D341Med (cell line): ENCODE data around the gene PRCP.
"Not testable (repeated sequence)": the region's sequence is repeated elsewhere in the genome, so short reads cannot be mapped to it uniquely, and the experiment has no call there.

Source experiments
- DNase-seq: peaks from one replicate; pipeline ENCODE4 v3.0.0; 2012; ENCODE audit warnings: low spot score

PRCP gene

GRCh38 chr11:82900277-82901164 lies at the start of gene PRCP:
TSS of gene PRCP (minus strand) at chr11:82900430. CDS start at chr11:82900402, 28 bp downstream.
- DNase-seq = peak; percentile 92

GRCh38 chr11:82949352-82949751 lies 49.1 kb upstream of the PRCP start:
- DNase-seq = no peak

DNA sequence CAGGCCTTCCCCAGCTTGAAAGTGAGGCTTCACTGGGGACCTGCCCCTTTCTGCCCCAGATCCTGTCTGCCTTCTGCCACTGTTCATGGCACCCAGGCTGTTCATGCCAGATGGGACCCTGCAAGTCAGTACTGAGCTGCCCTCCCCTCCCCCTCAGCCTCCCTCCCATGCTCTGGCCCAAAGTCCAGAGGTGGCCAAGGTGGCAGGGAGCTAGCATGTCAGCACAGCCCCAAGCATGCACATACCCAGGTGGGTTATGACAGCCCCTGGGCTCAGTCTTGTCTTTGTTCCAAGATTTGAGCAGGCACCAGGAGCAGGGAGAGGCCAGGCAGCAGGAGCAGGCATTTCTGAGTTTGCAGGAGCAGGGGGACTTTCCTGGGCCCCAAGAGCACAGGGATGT lies 45.5 kb upstream of the PRCP start:
- DNase-seq = no peak

DNA sequence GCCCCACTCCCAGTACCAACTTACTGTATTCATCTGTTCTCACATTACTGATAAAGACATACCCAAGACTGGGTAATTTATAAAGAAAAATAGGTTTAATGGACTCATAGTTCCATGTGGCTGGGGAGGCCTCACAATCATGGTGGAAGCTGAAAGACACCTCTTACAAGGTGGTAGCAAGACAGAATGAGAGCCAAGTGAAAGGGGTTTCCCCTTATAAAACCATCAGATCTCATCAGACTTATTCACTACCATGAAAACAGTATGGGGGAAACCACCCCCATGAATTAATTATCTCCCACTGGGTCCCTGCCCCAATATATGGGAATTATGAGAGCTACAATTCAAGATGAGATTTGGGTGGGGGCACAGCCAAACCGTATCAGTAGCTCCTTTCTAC lies 44.8 kb upstream of the PRCP start:
- DNase-seq = not testable (repeated sequence)

GRCh38 chr11:82944198-82944597 lies 44.0 kb upstream of the PRCP start:
- DNase-seq = no peak

DNA sequence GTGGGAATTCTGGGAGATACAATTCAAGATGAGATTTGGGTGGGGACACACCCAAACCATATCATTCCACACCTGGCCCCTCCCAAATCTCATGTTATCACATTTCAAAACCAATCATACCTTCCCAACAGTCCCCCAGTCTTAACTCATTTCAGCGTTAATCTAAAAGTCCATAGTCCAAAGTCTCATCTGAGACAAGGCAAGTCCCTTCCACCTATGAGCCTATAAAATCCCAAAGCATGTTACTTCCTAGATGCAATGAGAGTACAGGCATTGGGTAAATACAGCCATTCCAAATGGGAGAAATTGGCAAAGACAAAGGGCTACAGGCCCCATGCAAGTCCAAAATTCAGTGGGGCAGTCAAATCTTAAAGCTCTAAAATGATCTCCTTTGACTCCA lies 43.2 kb upstream of the PRCP start:
- not testable (repeated sequence) for DNase-seq

DNA sequence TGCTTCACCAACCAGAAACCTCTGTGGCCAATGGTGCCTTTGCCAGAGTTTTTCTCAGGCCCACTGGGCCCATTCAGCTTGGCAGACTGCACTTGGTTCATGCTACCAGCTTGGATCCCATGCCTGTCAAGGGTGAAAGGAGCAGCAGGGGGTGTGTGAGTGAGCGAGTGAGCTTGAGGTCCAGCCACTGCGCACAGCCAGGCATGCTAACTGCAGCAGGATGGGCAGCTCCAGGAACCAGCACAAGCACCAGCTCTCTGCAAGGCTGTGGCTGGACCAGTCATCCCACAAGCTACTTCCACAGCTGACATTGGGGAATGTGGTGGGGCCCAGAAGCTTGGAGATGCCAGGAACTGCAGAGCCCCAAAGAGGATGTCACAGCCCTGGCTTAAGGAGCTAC lies 42.1 kb upstream of the PRCP start:
- no peak for DNase-seq

- no peak for DNase-seq
Measured at GRCh38 chr11:82939456-82939855, 39.2 kb upstream of the PRCP start.

GRCh38 chr11:82937554-82937953 lies 37.3 kb upstream of the PRCP start:
- DNase-seq = no peak

DNA sequence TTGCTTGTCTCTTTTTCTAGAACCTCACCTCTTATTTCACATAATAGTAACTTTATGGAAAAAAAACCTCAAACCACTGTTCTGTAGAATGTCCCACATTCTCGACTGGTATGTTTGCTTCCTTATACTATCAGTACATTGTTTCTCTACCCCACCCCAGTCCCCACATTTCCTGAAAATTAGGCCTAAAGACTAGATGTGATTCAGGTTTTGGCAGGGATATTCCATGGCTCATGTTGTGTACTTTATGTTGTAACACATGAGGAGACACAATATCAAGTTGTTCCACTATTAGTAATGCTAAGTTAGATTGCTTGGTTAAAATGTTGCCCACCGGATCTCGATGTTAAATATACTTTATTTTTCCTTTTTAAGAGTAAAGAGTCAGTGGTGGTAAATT lies 36.0 kb upstream of the PRCP start:
- no peak for DNase-seq

- DNase-seq = no peak
Measured at GRCh38 chr11:82932564-82932963, 32.3 kb upstream of the PRCP start.

DNA sequence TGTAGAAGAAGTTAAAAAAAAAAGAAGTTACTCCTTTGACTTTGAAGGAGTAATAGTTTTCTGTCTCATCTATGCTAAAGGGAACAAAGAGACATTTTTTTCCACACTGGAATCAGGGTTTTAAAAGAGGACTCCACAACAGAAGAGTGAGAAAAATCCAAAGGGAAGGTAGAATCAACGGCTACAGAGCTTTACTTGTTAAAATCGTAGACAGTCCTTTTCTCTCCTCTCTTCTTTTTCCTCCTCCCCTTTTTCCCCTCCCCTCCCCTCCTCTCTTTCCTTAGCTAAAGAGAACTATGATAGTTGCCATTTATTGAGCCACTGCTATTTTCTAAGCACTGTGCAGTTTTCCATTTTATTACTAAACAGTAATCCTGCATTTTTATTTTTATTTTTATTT lies 30.5 kb upstream of the PRCP start:
- DNase-seq = no peak

- DNase-seq = no peak
Measured at GRCh38 chr11:82930229-82930628, 30.0 kb upstream of the PRCP start.

DNA sequence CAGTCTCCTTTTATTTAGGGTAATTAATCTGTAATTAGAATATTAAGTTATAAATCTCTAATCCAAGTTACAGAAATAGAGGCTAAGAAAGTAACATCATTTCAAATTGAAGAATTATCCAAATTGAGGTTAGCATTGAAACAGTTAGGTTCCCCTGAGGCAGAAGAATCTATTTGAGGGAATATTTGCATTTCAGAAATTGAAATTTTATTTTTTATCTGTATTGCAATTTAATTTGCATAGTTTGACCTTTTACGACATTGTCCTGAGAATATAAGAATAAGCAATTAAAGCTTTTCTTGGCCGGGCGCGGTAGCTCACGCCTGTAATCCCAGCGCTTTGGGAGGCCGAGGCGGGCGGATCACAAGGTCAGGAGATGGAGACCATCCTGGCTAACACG lies 28.9 kb upstream of the PRCP start:
- DNase-seq = no peak

DNA sequence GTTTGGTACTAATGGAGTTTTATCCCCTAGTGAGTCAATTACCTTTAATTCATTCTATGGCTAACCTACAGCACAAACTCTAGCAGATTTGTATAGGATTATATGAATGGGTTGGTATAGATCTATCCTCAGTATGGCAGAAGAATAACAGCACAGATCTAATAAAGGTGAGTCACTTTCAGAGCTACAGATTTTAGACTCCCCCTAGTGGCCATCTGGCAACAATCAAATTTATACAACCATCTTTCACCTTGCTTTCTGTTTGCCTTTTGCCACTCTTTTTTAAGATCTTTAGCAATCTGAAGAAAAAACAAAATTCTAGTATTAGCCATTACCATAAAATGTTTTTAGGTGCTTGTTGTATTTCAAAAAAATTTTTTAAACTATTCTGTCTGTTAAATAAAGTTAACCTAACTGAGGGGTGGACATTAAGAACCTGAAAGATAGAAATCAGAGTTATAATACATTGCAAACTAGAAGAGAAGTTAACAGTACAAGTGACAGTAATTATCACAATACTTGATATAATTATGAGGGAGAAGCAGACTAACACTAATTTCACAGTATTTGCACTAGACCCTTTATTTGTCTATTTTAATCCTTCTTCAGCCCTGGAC lies 27.1 kb upstream of the PRCP start:
- DNase-seq = peak; percentile 43

GRCh38 chr11:82924522-82925224 lies 24.4 kb upstream of the PRCP start:
- DNase-seq = no peak

DNA sequence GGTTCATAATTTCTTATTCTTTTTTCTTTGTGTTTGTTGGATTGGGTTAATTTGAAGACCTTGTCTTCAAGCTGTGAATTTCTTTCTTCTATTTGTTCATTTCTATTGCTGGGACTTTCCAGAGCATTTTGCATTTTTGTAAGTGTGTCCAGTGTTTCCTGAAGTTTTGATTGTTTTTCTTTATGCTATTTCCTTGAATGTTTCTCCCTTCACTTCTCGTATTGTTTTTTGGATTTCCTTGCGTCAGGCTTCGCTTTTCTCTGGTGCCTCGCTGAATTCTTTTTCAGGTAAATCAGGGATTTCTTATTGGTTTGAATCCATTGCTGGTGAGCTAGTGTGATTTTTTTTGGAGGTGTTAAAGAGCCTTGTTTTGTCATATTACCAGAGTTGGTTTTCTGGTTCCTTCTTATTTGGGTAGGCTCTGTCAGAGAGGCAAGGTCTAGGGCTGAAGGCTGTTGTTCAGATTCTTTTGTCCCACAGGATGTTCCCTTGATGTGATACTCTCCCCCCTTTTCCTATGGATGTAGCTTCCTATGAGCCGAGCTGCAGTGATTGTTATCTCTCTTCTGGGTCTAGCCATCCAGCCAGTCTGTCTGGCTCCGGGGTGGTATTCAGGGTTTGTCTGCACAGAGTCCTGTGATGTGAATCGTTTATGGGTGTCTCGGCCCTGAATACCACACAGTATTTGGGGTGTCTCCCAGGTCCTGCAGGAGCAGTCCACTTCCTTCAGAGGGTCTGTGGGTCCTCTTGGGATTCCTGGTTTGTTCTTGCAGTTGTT lies 22.4 kb upstream of the PRCP start:
- DNase-seq = not testable (repeated sequence)

DNA sequence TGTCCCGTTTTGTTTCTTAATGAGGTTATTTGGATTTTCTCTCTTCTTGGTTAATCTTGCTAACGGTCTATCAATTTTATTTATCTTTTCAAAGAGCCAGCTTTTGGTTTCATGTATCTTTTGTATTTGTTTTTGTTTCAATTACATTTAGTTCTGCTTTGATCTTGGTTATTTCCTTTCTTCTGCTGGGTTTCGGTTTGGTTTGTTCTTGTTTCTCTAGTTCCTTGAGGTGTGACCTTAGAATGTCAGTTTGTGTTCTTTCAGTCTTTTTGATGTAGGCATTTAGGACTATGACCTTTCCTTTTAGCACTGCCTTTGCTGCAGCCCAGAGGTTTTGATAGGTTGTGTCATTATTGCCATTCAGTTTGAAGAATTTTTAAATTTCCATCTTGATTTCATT lies 20.0 kb upstream of the PRCP start:
- DNase-seq = not testable (repeated sequence)

- DNase-seq = not testable (repeated sequence)
Measured at GRCh38 chr11:82919786-82920185, 19.6 kb upstream of the PRCP start.

DNA sequence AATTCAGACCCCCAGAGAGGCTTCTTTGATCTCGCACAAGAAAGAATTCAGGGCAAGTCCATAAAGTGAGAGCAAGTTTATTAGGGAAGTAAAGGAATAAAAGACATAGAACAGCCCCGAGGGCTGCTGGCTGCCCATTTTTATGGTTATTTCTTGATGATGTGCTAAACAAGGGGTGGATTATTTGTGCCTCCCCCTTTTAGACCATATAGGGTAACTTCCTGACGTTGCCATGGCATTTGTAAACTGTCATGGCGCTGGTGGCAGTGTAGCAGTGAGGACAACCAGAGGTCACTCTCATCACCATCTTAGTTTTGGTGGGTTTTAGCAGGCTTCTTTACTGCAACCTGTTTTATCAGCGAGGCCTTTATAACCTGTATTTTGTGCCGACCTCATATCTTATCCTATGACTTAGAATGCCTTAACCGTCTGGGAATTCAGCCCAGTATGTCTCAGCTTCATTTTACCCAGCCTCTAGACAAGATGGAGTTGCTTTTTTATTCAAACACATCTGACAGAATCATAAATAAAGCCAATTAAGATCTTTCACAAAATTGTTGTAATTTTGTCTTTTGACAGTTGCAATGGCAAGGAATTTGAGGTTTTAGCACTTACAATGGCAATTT lies 8.9 kb upstream of the PRCP start:
- DNase-seq = no peak

GRCh38 chr11:82908311-82908710 lies 8.1 kb upstream of the PRCP start:
- DNase-seq = no peak

DNA sequence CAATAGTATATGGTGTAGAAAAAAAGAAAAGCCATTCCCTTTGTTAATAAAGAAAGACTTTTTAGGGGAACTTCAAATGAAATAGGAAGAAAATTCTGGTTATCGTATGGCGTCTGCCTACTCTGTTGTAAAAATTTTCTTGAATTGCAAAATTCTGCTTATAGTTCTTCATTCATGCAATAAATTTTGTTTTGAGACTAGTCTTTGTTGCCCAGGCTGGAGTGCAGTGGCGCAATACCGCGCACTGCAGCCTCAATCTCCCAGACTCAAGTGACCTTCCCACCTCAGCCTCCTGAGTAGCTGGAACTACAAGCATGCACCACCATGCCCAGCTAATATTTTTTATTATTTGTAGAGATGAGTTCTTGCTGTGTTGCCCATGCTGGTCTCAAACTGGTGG lies 7.1 kb upstream of the PRCP start:
- no peak for DNase-seq
